Stomach smooth muscle (tissue), 2 donors: ENCODE measurements around the gene CD80.
"Not testable (repeated sequence)": the region's sequence is repeated elsewhere in the genome, so short reads cannot be mapped to it uniquely, and the experiment has no call there.

Source experiments
- H3K27ac ChIP-seq: one replicate; pipeline ENCODE4 v1.7.0; 2013; ENCODE audit warnings: mild to moderate bottlenecking, low read length, inconsistent platforms
- H3K27me3 ChIP-seq, 2 donors: one replicate each; pipeline ENCODE4 v1.7.0; 2013; ENCODE audit warnings: low read length in 2 of 2; ENCODE audit not compliant: insufficient read depth in 2 of 2, control insufficient read depth in 1 of 2
- H3K36me3 ChIP-seq, 2 donors: one replicate each; pipeline ENCODE4 v1.7.0; 2013; ENCODE audit warnings: low read length in 2 of 2; ENCODE audit not compliant: control insufficient read depth in 2 of 2, insufficient read depth in 2 of 2
- H3K4me1 ChIP-seq: one replicate; pipeline ENCODE4 v1.7.0; 2013; ENCODE audit warnings: low read length; ENCODE audit not compliant: control insufficient read depth, insufficient read depth
- H3K4me3 ChIP-seq, 2 donors: one replicate each; pipeline ENCODE4 v1.7.0; 2013; ENCODE audit warnings: low read length in 2 of 2
- H3K9ac ChIP-seq, 2 donors: one replicate each; pipeline ENCODE4 v1.7.0; 2013; ENCODE audit warnings: low read length in 2 of 2, mild to moderate bottlenecking in 1 of 2
- H3K9me3 ChIP-seq, 2 donors: one replicate each; pipeline ENCODE4 v1.7.0; 2013; ENCODE audit warnings: low read length in 2 of 2; ENCODE audit not compliant: control insufficient read depth in 2 of 2
- donor health status: healthy.
- donor health status: Pancreatic carcinoma.

CD80 gene

DNA sequence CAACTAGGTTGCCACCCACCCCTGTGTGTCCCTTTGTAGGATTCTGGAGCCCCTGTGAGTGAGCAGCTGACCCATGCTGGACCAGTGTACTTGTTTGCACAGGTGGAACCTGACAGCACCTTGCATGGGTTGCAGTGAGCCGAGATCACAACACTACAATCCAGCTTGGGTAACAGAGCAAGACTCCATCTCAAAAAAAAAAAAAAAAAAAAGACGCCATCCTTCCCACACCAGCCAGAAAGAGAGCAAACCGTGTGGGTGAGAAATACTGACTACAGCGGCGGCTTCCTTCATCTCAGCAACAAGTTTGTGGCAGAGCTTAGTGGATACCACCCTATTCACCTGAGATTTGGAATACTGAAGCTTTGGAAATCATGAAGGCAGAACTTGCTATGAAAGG lies 746 bp upstream of the CD80 start:
- no peaks in the 10 kb centered on the region for H3K4me1 ChIP-seq
- H3K27me3 ChIP-seq, result no peaks in the 10 kb centered on the region
- no peaks in the 10 kb centered on the region for H3K9me3 ChIP-seq
- H3K27ac ChIP-seq, result no peak overlapping the region
- H3K9ac ChIP-seq, result no peak overlapping the region
- no peak overlapping the region for H3K4me3 ChIP-seq
- no peaks in the 10 kb centered on the region for H3K36me3 ChIP-seq

DNA sequence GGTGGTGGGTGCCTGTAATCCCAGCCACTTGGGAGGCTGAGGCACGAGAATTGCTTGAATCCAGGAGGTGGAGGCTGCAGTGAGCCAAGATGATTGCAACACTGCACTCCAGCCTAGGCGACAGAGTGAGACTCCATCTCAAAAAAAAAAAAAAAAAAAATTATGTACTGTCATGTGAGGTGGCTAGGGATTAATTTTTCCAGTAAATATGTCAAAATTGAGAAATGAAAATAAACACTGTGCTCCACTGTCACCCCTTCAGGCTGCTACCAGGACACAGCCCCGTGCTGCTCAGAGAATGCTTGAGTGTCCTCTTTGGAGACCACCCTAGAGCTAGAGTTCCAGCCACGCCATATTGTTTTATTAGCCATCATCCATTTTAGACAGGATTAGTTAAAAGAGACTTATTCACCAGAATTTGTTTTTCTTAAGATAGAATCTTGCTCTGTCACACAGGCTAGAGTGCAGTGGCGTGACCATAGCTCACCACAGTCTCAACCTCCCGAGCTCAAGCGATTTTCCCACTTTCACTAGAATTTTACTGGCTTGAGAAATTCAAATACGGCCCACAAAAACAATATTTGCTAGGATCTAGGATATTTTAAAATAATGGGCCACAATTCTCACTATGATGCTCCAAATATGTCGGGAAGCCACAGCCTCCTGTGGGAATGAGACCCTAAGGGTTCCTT lies 642 bp downstream of the CD80 start:
- Histone ChIP-seq H3K4me1 (no peaks in the 10 kb centered on the region), H3K27me3 (no peaks in the 10 kb centered on the region), H3K27ac (no peak overlapping the region), H3K9me3 (no peaks in the 10 kb centered on the region), H3K9ac (no peak overlapping the region), H3K36me3 (no peaks in the 10 kb centered on the region), H3K4me3 (no peak overlapping the region)

GRCh38 chr3:119557877-119558269 lies 1.5 kb downstream of the CD80 start:
- no peaks in the 10 kb centered on the region for H3K9me3 ChIP-seq
- H3K9ac ChIP-seq, result no peak overlapping the region
- no peaks in the 10 kb centered on the region for H3K4me1 ChIP-seq
- H3K27me3 ChIP-seq, result no peaks in the 10 kb centered on the region
- no peak overlapping the region for H3K27ac ChIP-seq
- H3K36me3 ChIP-seq, result no peaks in the 10 kb centered on the region
- H3K4me3 ChIP-seq, result no peak overlapping the region

- H3K27ac ChIP-seq, result no peak overlapping the region
These were observed 2.1 kb downstream of the CD80 start for GRCh38 chr3:119557192-119557876.

DNA sequence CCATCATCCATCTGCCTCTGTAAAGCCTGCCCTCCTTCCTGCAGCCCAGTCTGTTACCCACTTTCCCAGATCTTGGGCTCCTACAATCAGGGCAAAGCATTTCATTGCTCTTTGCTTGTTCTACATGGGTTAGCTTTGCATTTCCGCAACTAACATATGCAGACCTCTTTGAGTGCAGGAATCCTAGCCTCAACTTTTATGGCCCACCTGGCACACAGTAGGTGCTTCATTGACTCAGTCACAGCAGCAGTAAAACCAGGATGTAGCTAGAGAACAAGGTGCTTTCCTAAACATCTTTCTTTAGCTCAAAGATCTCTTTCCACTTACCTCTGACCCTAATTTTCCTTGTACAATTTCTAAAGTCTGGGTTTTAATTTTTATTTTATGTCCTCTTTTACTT lies 3.5 kb downstream of the CD80 start:
- Histone ChIP-seq H3K4me3 (no peak overlapping the region), H3K9me3 (no peaks in the 10 kb centered on the region), H3K36me3 (no peaks in the 10 kb centered on the region), H3K27ac (no peak overlapping the region), H3K27me3 (no peaks in the 10 kb centered on the region), H3K9ac (no peak overlapping the region), H3K4me1 (no peaks in the 10 kb centered on the region)

More at GRCh38 chr3:119557192-119557876, 2.1 kb downstream of the CD80 start:
- H3K36me3 ChIP-seq, result no peaks in the 10 kb centered on the region
- no peaks in the 10 kb centered on the region for H3K4me1 ChIP-seq
- no peak overlapping the region for H3K9ac ChIP-seq
- no peaks in the 10 kb centered on the region for H3K27me3 ChIP-seq
- H3K9me3 ChIP-seq, result no peaks in the 10 kb centered on the region
- H3K4me3 ChIP-seq, result no peak overlapping the region

- no peaks in the 10 kb centered on the region for H3K36me3 ChIP-seq
- H3K4me1 ChIP-seq, result no peaks in the 10 kb centered on the region
- H3K27ac ChIP-seq, result no peak overlapping the region
- no peak overlapping the region for H3K4me3 ChIP-seq
- no peaks in the 10 kb centered on the region for H3K9me3 ChIP-seq
- no peak overlapping the region for H3K9ac ChIP-seq
- H3K27me3 ChIP-seq, result no peaks in the 10 kb centered on the region
These were observed 4.1 kb downstream of the CD80 start for GRCh38 chr3:119555309-119555735.

DNA sequence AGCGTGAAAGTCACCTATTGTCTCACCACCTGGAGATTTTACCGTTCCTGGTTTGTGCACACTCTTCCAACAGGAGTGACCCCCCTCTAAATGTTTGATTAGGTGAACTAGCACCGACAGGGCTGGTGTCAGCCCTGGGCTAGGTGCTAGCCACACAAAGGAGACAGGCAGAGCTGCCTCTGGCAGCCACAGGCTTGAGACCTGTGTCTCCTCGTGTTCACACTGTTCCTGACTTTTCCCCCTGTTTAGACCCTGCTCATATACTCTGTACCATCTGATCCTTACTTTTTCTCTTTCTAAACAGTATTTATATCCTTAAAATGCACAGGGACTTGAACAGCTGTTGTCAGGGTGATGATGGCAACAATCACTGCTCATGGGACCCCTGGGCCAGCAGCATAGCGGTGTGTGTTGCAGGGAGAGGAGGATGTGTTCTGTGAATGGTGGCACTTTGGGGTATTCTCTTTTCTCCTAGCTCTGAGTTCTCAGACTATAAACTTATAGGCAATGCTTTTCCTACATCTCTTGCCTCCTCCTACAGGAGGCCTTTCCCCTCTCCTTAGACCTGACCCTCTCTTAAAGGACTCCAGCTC lies 5.5 kb downstream of the CD80 start:
- no peak overlapping the region for H3K27ac ChIP-seq
- no peaks in the 10 kb centered on the region for H3K4me1 ChIP-seq
- no peaks in the 10 kb centered on the region for H3K36me3 ChIP-seq
- H3K4me3 ChIP-seq, result no peak overlapping the region
- no peaks in the 10 kb centered on the region for H3K27me3 ChIP-seq
- H3K9me3 ChIP-seq, result no peaks in the 10 kb centered on the region
- no peak overlapping the region for H3K9ac ChIP-seq

- H3K36me3 ChIP-seq, H3K4me1 ChIP-seq, H3K27ac ChIP-seq, H3K27me3 ChIP-seq, H3K9me3 ChIP-seq, H3K9ac ChIP-seq, H3K4me3 ChIP-seq: not testable (repeated sequence)
These were observed 6.5 kb downstream of the CD80 start for GRCh38 chr3:119552928-119553327.

GRCh38 chr3:119551598-119551997 lies 7.8 kb downstream of the CD80 start:
- H3K9ac ChIP-seq, result no peak overlapping the region
- H3K4me3 ChIP-seq, result no peak overlapping the region
- no peaks in the 10 kb centered on the region for H3K4me1 ChIP-seq
- no peaks in the 10 kb centered on the region for H3K27me3 ChIP-seq
- no peaks in the 10 kb centered on the region for H3K9me3 ChIP-seq
- no peaks in the 10 kb centered on the region for H3K36me3 ChIP-seq
- no peak overlapping the region for H3K27ac ChIP-seq

DNA sequence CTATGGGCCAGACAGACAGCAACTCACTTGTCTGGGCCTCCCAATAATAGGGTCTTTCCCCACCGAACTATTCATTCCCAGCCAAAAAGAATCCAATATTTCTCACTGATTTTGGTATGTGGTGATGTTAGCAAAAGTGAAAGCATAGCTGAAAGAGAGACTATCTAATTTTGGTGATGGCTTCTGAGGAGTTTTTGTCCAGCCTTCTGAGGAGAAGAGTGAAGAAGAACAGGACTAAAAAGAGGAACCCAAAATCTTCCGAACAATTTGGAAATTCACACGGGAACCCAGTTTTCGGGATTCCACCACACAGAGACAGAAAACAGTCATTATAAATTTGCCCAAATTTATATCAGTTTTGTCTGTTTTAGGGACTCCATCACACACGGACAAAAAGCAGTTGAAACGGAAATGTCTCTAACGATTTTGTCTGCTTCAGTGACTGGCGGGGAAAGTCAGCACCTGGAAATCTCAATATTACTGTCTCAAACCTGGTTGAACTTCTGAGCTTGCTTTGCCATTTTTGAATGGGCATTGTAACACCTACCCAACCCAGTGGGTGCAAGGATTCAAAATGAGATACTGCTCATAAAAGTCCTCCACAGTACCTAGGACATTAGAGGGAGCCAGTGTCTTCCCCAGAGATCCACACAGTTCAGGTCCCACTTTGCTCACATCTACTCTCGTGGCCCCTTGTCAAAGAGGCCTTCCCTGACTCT lies 9.1 kb downstream of the CD80 start:
- Histone ChIP-seq H3K27me3 (no peaks in the 10 kb centered on the region), H3K27ac (no peak overlapping the region)

More for the DNA sequence above, 9.1 kb downstream of the CD80 start:
- no peaks in the 10 kb centered on the region for H3K36me3 ChIP-seq
- no peak overlapping the region for H3K9ac ChIP-seq
- no peaks in the 10 kb centered on the region for H3K9me3 ChIP-seq
- H3K4me3 ChIP-seq, result no peak overlapping the region
- H3K4me1 ChIP-seq, result no peaks in the 10 kb centered on the region
